Subcutaneous adipose tissue (tissue), 4 donors: ENCODE measurements around the gene MAP4K3. TPM values are rescaled to one million over a fixed set of nuclear protein-coding genes. Genes with fewer than 3 reads are reported as not detected.

Source experiments
- CTCF ChIP-seq: fragments of 450-650 bp; IDR thresholded peaks from one replicate; pipeline ENCODE4 v1.5.1; 2016; ENCODE audit warnings: low read depth, mild to moderate bottlenecking, control low read depth, antibody characterized with exemption, moderate library complexity
- total RNA-seq, 4 donors: library from RNA; depleted of rRNA; stranded (reverse); fragments of >200 nt; gene quantifications; one replicate each; pipeline ENCODE4 v1.1.0, GENCODE V29; 2016

MAP4K3 gene
- total RNA-seq, 4 donors from 2014 or later: 57.8 to 90.6 (median 63.6) TPM

- TF ChIP-seq CTCF: no peak
Observed at GRCh38 chr2:39443009-39443408, 5.9 kb upstream of the MAP4K3 start.

- TF ChIP-seq CTCF: no peak
Observed at GRCh38 chr2:39437522-39438296, 624 bp upstream of the MAP4K3 start.

- no peak for TF ChIP-seq CTCF
Observed at GRCh38 chr2:39435741-39436591, 1.1 kb downstream of the MAP4K3 start.

- TF ChIP-seq CTCF: no peak
Observed at GRCh38 chr2:39435234-39435633, 1.9 kb downstream of the MAP4K3 start.

GRCh38 chr2:39434233-39434897 is 2.7 kb downstream of the MAP4K3 start:
- TF ChIP-seq CTCF: no peak

GRCh38 chr2:39433586-39434195 is 3.4 kb downstream of the MAP4K3 start:
- no peak for TF ChIP-seq CTCF
